RWPE2 (cell line): ENCODE results near the gene LMNB1.
"Not testable (repeated sequence)": the region's sequence is repeated elsewhere in the genome, so short reads cannot be mapped to it uniquely, and the experiment has no call there.

Experiments
- ATAC-seq: fragments of 200-7000 bp; cut with Tn5 transposase; 3 replicates; pipeline ENCODE4 v1.9.1; 2021; ENCODE audit warnings: low read depth
- DNase-seq: peaks from one replicate; pipeline ENCODE4 v3.0.0-alpha.2; 2020; ENCODE audit warnings: low spot score
- H3K27ac ChIP-seq: fragments of 450-650 bp; 2 replicates; pipeline ENCODE4 v1.5.1; 2017; ENCODE audit warnings: mild to moderate bottlenecking; ENCODE audit not compliant: poor library complexity, severe bottlenecking
- H3K27me3 ChIP-seq: fragments of 250-450 bp; sonication (Bioruptor Pico); 2 replicates; pipeline ENCODE4 v1.5.1; 2021; ENCODE audit warnings: mild to moderate bottlenecking, moderate library complexity; ENCODE audit not compliant: insufficient read depth, poor library complexity, severe bottlenecking
- H3K36me3 ChIP-seq: fragments of 250-450 bp; sonication (Bioruptor Pico); 2 replicates; pipeline ENCODE4 v1.5.1; 2020; ENCODE audit warnings: low read depth, mild to moderate bottlenecking, moderate library complexity
- H3K4me1 ChIP-seq: fragments of 250-450 bp; sonication (Bioruptor Pico); 2 replicates; pipeline ENCODE4 v1.5.1; 2021; ENCODE audit warnings: mild to moderate bottlenecking, moderate library complexity; ENCODE audit not compliant: insufficient read depth, poor library complexity, severe bottlenecking
- H3K4me3 ChIP-seq: fragments of 250-450 bp; sonication (Bioruptor Pico); 2 replicates; pipeline ENCODE4 v1.5.1; 2021; ENCODE audit warnings: mild to moderate bottlenecking, moderate library complexity; ENCODE audit not compliant: severe bottlenecking
- H3K9me3 ChIP-seq: fragments of 250-450 bp; sonication (Bioruptor Pico); 2 replicates; pipeline ENCODE4 v1.5.1; 2021; ENCODE audit warnings: mild to moderate bottlenecking, moderate library complexity; ENCODE audit not compliant: severe bottlenecking
- TF ChIP-seq, protein P1 (sequence below): fragments of 450-650 bp; IDR thresholded peaks from one replicate; pipeline ENCODE4 v1.5.1; 2017; ENCODE audit warnings: mild to moderate bottlenecking, moderate library complexity; ENCODE audit not compliant: poor library complexity, severe bottlenecking

Gene LMNB1, protein sequence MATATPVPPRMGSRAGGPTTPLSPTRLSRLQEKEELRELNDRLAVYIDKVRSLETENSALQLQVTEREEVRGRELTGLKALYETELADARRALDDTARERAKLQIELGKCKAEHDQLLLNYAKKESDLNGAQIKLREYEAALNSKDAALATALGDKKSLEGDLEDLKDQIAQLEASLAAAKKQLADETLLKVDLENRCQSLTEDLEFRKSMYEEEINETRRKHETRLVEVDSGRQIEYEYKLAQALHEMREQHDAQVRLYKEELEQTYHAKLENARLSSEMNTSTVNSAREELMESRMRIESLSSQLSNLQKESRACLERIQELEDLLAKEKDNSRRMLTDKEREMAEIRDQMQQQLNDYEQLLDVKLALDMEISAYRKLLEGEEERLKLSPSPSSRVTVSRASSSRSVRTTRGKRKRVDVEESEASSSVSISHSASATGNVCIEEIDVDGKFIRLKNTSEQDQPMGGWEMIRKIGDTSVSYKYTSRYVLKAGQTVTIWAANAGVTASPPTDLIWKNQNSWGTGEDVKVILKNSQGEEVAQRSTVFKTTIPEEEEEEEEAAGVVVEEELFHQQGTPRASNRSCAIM

DNA sequence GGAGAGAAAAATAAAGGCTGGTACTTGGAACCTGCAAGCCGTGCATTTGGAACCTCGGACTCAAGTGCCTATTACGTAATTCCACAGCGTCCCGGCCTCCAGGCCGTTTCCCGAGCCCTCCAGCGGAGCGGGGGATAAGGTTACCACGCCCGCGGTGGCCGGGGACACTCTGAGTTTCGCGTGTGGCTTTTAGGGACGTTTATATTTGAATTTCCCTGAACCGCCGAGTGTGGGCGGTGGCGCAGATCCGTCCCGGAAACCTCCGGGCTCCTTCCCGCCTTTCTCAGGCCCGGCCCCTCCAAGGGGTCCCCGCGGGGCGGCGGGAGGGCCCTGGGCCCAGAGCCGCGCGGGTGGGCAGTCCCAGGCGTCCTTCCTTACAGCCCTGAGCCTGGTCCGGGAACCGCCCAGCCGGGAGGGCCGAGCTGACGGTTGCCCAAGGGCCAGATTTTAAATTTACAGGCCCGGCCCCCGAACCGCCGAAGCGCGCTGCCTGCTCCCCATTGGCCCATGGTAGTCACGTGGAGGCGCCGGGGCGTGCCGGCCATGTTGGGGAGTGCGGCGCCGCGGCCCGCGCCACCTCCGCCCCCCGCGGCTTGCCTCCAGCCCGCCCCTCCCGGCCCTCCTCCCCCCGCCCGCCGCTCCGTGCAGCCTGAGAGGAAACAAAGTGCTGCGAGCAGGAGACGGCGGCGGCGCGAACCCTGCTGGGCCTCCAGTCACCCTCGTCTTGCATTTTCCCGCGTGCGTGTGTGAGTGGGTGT lies at the start of gene LMNB1:
Gene LMNB1 (plus strand): TSS at position 638 of the 758 bp plus-strand sequence. CDS start 373 bp downstream, outside the sequence.
- no peaks in the 10 kb centered on the region for H3K27me3 ChIP-seq
- H3K4me3 ChIP-seq = peak within 1 kb of the TSS; percentile 66
- TF ChIP-seq, protein P1, sequence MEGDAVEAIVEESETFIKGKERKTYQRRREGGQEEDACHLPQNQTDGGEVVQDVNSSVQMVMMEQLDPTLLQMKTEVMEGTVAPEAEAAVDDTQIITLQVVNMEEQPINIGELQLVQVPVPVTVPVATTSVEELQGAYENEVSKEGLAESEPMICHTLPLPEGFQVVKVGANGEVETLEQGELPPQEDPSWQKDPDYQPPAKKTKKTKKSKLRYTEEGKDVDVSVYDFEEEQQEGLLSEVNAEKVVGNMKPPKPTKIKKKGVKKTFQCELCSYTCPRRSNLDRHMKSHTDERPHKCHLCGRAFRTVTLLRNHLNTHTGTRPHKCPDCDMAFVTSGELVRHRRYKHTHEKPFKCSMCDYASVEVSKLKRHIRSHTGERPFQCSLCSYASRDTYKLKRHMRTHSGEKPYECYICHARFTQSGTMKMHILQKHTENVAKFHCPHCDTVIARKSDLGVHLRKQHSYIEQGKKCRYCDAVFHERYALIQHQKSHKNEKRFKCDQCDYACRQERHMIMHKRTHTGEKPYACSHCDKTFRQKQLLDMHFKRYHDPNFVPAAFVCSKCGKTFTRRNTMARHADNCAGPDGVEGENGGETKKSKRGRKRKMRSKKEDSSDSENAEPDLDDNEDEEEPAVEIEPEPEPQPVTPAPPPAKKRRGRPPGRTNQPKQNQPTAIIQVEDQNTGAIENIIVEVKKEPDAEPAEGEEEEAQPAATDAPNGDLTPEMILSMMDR = no peak
- peaks cover 20% of the 10 kb centered on the region for H3K36me3 ChIP-seq
- H3K4me1 ChIP-seq = peaks cover 16% of the 10 kb centered on the region
- DNase-seq = peak; percentile 99
- ATAC-seq = peak; percentile 82
- no peaks in the 10 kb centered on the region for H3K9me3 ChIP-seq
- H3K27ac ChIP-seq = peak within 1 kb of the TSS; percentile 86

DNA sequence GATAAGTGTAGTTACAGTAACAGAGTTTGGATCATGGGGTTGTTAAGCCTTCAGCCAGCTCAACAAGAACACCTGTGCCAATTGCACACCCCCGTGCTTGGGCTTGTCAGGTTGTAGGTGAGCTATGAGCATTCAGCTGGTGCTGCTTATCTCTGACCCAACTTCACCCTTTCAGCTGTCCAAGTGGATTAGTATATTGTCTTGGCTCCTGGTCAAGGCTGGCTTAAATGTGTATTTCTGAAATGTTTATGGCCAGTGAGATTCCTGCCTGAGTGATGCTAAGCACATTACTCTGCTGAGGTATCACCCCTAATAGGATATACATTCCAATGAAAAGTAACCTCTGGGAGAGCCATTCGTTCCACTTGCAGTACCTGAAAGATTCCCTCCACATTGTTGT lies 44.2 kb upstream of the LMNB1 start:
- H3K4me1 ChIP-seq = no peaks in the 10 kb centered on the region
- TF ChIP-seq, protein P1 = no peak
- no peak overlapping the region for H3K27ac ChIP-seq
- H3K9me3 ChIP-seq = no peaks in the 10 kb centered on the region
- DNase-seq (no peak), ATAC-seq (0 out of 3 replicates have a peak, but pooled peaks have one; percentile 14)
- H3K4me3 ChIP-seq = no peak overlapping the region
- H3K27me3 ChIP-seq = peaks cover 8% of the 10 kb centered on the region
- H3K36me3 ChIP-seq = no peaks in the 10 kb centered on the region

DNA sequence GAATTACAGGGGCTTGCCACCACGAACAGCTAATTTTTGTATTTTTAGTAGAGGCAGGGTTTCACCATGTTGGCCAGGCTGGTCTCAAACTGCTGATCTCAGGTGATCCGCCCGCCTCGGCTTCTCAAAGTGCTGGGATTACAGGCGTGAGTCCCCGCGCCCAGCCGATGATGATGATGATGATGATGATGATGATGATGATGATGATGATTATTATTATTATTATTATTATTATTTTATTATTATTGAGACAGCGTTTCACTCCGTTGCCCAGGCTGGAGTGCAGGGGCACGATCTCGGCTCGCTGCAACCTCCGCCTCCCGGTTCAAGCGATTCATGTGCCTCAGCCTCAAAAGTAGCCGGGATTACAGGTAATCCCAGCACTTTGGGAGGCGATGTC lies 42.4 kb upstream of the LMNB1 start:
- H3K4me1 ChIP-seq, ATAC-seq, H3K27ac ChIP-seq, H3K4me3 ChIP-seq, H3K27me3 ChIP-seq, H3K9me3 ChIP-seq, H3K36me3 ChIP-seq, DNase-seq: not testable (repeated sequence)

DNA sequence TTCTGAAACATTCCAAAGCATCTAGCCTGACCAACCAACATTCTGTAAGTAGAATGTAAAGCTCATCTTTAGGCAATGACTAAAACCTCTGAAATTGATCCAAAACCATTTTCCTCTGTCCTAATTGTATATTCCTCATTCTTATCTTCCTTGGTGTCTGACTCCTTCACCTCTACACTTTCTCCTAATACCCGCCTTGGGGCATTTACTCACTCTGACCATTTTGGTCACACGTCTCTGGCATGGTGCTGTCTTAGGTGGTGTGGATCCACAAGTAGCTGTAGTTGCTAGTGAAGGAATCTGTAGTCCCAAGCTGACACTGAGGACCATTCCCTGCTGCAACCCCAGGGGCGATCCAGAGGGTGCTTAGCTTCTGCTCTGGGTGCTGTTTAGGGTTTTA lies 40.8 kb upstream of the LMNB1 start:
- DNase-seq = no peak
- TF ChIP-seq, protein P1 = no peak

DNA sequence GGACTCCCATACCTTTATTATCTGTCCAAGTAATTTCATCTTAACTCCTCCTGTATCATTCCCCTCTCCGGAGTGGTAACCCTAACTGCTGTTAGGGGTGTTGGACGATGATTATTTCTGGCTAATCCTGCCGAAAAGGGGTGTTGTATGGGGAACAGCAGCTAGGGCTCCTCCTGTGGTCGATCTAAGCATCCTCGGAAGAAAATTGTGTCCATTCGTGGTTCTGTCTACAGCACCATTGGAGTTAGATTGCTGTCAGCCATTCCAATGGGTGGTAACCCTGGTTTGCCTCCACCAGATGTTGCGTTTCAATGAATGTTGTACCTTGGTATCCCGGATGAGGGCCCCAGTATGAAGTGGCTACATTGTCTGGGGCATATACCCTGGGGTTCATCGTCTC lies 35.6 kb upstream of the LMNB1 start:
- no peak overlapping the region for H3K27ac ChIP-seq
- ATAC-seq (no peak), DNase-seq (no peak)
- no peaks in the 10 kb centered on the region for H3K36me3 ChIP-seq
- TF ChIP-seq, protein P1 = no peak
- no peaks in the 10 kb centered on the region for H3K9me3 ChIP-seq
- no peak overlapping the region for H3K4me3 ChIP-seq
- H3K4me1 ChIP-seq = no peaks in the 10 kb centered on the region
- no peaks in the 10 kb centered on the region for H3K27me3 ChIP-seq

More for the DNA sequence above, 40.8 kb upstream of the LMNB1 start:
- Histone ChIP-seq H3K4me3 (no peak overlapping the region), H3K9me3 (no peaks in the 10 kb centered on the region), H3K27ac (no peak overlapping the region), H3K36me3 (no peaks in the 10 kb centered on the region), H3K27me3 (peaks cover 7% of the 10 kb centered on the region), H3K4me1 (no peaks in the 10 kb centered on the region)
- ATAC-seq = peak; percentile 61
